GM04504 (cell line): ENCODE data around the gene F2.
"Not testable (repeated sequence)": the region's sequence is repeated elsewhere in the genome, so short reads cannot be mapped to it uniquely, and the experiment has no call there.

Experiments used
- DNase-seq: peaks from one replicate; pipeline ENCODE4 v3.0.0-alpha.2; 2012; ENCODE audit warnings: low read depth

Gene F2

GRCh38 chr11:46686886-46687795 lies 31.9 kb upstream of the F2 start:
- DNase-seq: peak; percentile 85

- DNase-seq: no peak
Measured at GRCh38 chr11:46690702-46691101, 28.3 kb upstream of the F2 start.

GRCh38 chr11:46692450-46692849 lies 26.6 kb upstream of the F2 start:
- DNase-seq: no peak

GRCh38 chr11:46693597-46694012 lies 25.4 kb upstream of the F2 start:
- DNase-seq: peak; percentile 75

GRCh38 chr11:46694072-46694471 lies 24.9 kb upstream of the F2 start:
- no peak for DNase-seq

GRCh38 chr11:46694607-46695006 lies 24.4 kb upstream of the F2 start:
- no peak for DNase-seq

- no peak for DNase-seq
Measured at GRCh38 chr11:46695345-46696211, 23.4 kb upstream of the F2 start.

DNA sequence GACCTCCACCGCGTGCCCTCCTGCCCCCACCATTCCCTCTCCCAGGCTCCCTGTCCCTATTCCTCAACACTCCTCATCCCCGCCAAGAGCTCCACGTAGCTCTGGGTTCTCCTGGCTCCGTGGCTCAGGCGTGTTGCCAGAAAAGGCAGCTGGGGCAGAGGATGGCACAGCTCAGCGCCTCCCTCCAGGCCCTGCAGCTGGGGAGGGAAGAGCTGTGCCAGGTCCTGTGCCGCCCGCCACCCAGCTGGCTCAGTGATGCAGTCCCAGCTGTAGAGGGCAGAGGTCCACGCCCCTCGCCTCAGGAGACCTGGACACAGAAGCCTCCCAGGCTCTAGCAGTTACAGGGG lies 22.8 kb upstream of the F2 start:
- DNase-seq: no peak

GRCh38 chr11:46697303-46697702 lies 21.7 kb upstream of the F2 start:
- DNase-seq: no peak

DNA sequence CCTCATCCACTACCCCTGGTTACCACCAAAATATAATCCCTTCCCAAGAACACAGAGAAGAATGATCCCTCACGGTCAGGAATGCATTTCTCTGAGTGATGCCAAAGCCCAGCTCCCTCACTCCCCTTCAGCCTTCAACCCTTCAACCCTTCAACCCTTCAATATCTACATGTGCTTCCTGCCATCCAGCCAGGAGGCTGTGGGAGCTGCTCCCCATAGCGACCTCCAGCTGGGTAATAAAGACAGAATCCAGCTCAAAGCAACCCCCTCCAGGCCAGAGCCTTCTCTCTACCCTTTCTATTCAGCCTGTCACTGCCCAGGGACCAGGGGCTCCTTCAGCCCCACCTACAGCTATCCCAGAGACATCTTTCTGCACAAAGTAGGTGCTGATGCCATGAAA lies 21.3 kb upstream of the F2 start:
- no peak for DNase-seq

DNA sequence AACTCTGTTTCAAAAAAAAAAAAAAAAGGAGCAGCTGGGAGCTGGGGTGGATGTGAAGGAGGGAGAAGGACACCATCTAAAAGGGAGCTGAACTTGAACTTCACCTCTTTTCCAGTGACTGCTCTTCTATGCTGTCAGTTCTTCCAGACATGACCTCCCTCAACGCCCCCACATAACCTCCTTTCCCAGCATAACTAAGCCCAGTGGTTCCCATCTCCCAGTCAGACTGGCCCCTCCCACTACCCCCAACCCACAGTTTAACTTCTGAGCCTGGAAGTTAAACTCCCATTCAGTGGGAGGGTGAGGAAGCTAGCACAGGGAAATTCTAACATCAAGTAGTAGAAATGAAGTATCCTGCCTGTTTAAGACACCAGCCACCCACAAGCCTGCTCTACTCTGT lies 20.4 kb upstream of the F2 start:
- DNase-seq: no peak

- peak; percentile 98 for DNase-seq
Measured at GRCh38 chr11:46700241-46701077, 18.6 kb upstream of the F2 start, which contains the start of the genes ARHGAP1 and ZNF408. Gene ARHGAP1, minus strand, starts transcription at chr11:46700619. Its CDS starts 4,512 bp downstream, at chr11:46696107. Gene ZNF408, plus strand, starts transcription at chr11:46701031. Its CDS starts 17 bp downstream, at chr11:46701048.

DNA sequence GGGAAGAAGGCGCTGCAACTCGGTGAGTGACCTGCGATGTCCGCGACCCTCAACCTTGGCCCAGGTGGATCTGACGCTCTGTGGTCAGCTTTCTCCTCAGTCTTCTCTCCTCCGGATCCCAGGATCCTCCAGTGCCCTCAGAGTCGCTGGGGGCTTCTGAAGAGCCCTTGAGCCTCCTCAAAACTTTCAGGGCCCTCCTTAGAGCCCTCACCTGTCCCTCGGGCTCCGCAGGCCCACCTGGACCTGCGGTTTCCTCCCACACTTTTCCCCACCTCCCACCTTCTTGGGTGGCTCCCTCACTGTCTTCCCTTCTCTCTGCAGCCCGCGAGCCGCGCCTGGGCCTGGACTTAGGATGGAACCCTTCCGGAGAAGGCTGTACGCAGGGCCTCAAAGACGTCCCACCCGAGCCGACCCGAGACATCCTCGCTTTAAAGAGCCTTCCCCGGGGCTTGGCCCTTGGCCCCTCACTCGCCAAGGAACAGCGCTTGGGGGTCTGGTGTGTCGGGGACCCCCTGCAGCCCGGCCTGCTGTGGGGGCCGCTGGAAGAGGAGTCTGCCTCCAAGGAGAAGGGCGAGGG lies 17.8 kb upstream of the F2 start:
- no peak for DNase-seq

- DNase-seq: no peak
Measured at GRCh38 chr11:46705070-46705688, 13.8 kb upstream of the F2 start.

DNA sequence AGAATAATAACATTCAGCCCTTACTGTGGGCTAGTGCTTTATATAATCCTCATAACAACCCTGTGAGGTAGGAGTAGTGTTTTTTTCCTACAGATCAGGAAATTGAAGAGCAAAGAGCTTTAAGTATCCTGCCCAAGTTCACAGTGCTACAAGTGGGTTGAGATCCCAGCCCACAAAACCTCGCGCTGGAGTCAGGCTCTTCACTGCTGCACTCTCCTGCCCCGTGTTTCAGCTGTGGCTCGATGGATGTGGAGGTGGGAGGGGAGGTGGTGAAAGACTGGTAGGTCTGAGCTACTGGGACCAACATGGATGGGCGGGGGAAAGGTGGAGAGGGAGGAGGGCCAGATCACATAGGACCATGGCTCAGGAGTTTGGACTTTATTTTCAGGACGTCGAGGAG lies 12.1 kb upstream of the F2 start:
- no peak for DNase-seq

DNA sequence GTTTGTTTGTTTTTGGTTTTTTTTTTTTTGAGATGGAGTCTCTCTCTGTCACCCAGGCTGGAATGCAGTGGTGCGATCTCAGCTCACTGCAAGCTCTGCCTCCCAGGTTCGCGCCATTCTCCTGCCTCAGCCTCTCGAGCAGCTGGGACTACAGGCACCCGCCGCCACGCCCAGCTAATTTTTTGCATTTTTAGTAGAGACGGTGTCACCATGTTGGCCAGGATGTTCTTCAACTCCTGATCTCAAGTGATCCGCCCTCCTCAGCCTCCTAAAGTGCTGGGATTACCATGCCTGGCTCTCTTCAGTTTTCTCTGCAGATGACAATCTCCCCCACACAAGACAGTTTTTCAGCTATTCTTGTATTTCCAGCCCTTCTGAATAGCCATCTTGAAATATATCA lies 9.7 kb upstream of the F2 start:
- DNase-seq: not testable (repeated sequence)

DNA sequence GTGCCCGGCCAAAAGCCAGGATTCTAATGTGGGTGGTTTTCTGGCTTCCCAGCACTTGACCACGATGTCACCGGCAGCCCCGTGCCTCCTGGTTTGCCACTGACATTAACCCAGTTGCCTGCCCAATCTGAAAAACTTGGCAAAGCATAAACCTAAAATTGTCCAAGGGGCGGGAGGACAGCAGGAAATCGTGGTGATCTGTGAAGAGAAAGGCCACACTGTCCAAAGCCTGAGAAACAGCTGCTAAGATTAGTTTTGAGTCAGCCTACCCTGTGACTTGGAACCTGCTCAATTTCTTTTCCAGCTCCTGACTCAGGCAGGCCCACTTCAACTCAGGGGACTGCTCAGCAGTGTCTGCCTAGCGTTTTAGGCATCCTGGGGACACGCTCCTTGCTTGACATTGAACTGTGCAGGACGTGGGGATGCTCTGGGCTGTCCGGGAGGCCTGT lies 8.2 kb upstream of the F2 start:
- DNase-seq: peak; percentile 96

DNA sequence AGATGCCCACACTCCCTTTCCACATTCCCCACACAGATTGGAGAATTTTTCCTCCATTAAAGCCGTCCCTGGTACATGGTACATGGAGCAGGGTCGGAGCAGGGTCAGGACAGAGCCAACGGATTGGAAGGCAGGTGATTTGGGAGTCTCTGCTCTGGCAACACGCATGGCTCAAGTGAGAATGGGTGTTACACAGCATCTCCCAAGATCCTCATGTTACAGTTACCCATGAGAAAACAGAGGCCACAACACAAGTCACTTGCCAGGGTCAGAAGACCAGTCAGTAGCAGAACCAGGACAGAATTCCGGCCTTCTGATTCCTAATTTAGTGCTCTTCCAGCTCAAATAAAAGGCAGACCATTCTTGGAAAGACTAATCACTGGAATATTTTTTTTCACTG lies 7.7 kb upstream of the F2 start:
- no peak for DNase-seq

- no peak for DNase-seq
Measured at GRCh38 chr11:46712874-46713576, 6.0 kb upstream of the F2 start.

- not testable (repeated sequence) for DNase-seq
Measured at GRCh38 chr11:46717825-46718154, 1.2 kb upstream of the F2 start.
